PC-9 (cell line): Measurements from ENCODE around the gene CKMT2.

Experiments used
- EZH2 ChIP-seq: fragments of 200-600 bp; sonication (generic); IDR thresholded peaks from 2 replicates; pipeline ENCODE4 v1.8.0; 2017; ENCODE audit warnings: antibody characterized with exemption, low read depth
- TF ChIP-seq, protein P1 (sequence below): fragments of 200-600 bp; sonication (generic); conservative IDR thresholded peaks from 2 replicates; pipeline ENCODE4 v1.6.1; 2017; ENCODE audit warnings: mixed run types, antibody characterized with exemption, mild to moderate bottlenecking, moderate library complexity

DNA sequence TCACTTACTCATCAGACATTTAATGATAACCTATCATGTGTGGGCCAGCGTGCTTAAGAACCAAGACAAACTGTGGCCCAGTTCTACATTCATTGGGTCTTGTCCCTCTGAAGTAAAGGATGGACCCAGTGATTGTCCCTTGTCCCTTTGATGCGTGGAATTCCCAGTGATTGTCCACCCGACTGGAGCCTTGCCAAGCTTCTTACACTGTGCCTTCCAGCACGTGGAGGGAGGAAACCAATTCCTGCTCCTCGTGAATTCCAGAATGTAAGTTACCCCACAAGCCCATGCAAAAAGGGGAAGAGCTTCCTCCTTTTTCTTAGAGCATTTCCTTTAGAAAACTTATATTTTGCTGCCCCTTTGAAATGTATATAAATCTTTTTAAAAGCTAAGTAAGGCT lies 7.9 kb downstream of the CKMT2 start:
- TF ChIP-seq, protein P1, sequence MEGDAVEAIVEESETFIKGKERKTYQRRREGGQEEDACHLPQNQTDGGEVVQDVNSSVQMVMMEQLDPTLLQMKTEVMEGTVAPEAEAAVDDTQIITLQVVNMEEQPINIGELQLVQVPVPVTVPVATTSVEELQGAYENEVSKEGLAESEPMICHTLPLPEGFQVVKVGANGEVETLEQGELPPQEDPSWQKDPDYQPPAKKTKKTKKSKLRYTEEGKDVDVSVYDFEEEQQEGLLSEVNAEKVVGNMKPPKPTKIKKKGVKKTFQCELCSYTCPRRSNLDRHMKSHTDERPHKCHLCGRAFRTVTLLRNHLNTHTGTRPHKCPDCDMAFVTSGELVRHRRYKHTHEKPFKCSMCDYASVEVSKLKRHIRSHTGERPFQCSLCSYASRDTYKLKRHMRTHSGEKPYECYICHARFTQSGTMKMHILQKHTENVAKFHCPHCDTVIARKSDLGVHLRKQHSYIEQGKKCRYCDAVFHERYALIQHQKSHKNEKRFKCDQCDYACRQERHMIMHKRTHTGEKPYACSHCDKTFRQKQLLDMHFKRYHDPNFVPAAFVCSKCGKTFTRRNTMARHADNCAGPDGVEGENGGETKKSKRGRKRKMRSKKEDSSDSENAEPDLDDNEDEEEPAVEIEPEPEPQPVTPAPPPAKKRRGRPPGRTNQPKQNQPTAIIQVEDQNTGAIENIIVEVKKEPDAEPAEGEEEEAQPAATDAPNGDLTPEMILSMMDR: no peak
- no peak for TF ChIP-seq EZH2
